Testis (tissue), 2 donors: ENCODE data around the gene ARHGAP25.

Source experiments
- POLR2A ChIP-seq: fragments of 450-650 bp; IDR thresholded peaks from one replicate; pipeline ENCODE4 v1.6.1; 2017; ENCODE audit warnings: antibody characterized with exemption, mild to moderate bottlenecking, moderate library complexity
- TF ChIP-seq, protein P1 (sequence below), 3 experiments: fragments of 450-650 bp in 2 of 3; fragments of 200-600 bp in 1 of 3; sonication (generic) in 1 of 3; IDR thresholded peaks; one replicate each; pipeline ENCODE4 v1.5.1; 2016 to 2019; ENCODE audit warnings: antibody characterized with exemption in 3 of 3, mild to moderate bottlenecking in 2 of 3, moderate library complexity in 1 of 3

DNA sequence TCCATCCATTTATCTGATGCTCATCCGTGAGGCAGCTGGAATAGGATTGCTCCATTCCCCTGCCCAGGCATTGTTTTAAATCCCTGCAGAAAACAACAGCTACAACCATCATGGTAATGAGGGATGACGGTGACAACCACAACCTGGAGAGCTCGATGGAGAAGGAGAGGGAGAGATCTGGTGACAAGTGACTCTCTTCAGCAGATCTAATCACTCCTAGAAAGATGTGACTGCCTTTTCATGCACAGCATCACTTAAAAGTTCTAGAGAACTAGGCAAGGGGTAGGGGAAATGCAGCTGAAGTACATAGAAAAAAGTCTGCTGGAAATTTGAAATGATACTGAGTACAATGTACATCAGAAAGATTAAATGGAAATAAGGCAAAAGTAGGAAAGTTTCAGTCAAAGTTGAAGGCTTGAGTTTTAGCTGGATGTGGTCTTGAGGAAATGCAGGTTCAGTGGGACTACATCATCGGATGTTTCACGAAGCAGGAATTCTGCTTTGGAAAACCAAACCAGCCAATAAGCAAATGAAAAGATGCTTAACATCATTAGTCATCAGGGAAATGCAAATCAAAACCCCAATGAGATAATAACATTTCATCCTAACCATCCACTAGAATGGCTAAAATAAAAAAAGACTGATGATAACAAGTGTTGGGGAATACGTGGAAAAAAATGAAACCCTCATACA lies 6.8 kb upstream of the ARHGAP25 start:
- TF ChIP-seq, protein P1, sequence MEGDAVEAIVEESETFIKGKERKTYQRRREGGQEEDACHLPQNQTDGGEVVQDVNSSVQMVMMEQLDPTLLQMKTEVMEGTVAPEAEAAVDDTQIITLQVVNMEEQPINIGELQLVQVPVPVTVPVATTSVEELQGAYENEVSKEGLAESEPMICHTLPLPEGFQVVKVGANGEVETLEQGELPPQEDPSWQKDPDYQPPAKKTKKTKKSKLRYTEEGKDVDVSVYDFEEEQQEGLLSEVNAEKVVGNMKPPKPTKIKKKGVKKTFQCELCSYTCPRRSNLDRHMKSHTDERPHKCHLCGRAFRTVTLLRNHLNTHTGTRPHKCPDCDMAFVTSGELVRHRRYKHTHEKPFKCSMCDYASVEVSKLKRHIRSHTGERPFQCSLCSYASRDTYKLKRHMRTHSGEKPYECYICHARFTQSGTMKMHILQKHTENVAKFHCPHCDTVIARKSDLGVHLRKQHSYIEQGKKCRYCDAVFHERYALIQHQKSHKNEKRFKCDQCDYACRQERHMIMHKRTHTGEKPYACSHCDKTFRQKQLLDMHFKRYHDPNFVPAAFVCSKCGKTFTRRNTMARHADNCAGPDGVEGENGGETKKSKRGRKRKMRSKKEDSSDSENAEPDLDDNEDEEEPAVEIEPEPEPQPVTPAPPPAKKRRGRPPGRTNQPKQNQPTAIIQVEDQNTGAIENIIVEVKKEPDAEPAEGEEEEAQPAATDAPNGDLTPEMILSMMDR (IDR thresholded peaks at IDR 0.05), result no peak
- TF ChIP-seq POLR2A, result no peak
